Measurements from ENCODE around the gene ENAH.

Gene ENAH

DNA sequence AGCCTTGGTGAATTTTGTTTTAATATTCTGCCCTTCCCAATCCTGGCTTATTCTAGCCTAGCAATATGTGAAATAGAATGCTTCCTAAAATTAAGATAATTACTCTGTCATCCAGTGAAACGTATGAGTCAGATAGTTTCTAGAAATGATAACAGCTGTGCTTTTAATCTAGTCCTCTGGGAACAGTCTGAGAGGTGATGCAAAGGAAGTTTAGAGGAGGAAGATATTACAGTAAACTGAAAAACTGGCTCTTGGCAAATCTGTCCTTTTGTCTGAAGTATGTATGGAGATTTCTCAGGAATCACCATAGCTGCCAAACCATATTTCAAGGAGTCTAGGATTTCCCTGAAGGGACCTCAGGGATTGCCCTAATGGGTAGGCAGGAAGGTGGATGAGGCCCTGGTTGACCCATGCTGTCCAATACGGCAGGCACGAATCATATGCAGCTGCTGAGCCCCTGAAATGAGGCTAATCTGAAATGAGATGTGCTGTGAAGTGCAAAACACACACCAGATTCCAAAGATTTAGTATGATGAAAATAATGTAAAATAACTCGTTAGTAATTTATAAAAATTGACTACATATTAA, 154.3 kb downstream of the ENAH start:
- DNase-seq (ENCODE audit: low read depth, low spot score), result no peak

GRCh38 chr1:225494789-225495359, 158.0 kb downstream of the ENAH start:
- no peak for DNase-seq (ENCODE audit: low read depth, low spot score)

DNA sequence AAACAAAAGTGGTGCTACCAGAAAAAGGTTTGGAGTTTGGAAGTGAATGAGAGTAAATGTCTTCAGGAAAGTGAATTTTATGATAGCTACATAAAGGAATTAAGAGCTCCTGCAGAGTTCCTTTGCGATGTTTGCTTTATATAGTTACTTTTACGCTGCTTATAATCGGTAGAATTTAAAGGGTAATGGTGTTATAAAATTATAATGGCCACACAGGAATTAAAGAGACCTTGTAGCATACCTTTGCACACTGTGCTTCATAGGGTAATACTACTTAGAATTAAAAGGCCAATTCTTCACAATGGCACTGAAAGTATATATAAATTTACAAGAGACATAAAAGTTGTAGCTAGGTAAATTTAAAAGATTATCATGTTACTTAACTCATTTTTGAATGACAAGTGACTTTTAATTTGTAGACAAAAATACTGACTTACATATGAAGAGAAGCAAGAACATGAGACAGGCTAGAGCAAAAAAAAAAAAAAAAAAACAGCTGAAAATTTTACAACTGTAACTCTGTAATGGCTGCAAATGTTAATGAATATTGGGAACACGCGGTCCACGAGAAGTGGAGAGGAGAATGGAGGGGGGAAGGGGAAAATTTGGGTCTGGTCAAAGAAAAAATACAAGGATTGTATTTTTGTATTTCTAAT, 159.2 kb downstream of the ENAH start:
- DNase-seq (ENCODE audit: low read depth, low spot score), result no peak

- DNase-seq (ENCODE audit: low read depth, low spot score), result no peak
Observed at GRCh38 chr1:225488676-225489075, 164.2 kb downstream of the ENAH start.

DNA sequence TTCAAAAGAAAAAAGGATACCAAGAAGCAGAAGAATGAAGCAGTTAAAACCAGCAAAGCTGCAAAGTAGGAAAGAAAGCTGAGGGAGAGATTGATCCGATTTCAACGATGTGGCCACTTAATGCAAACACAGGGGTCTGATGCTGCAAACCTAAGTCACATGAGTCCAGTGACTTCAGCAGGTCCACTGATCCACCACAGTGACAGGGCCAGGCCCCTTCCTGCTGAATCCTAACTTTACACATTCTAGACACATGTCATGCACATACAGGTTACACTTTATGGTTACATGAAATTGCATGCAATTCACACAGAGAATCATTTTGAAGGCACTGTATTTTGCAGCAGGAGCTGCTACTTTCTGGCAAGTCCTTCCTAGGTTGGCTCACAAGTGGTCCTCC, 166.1 kb downstream of the ENAH start:
- no peak for DNase-seq (ENCODE audit: low read depth, low spot score)

- DNase-seq (ENCODE audit: low read depth, low spot score), result no peak
Observed at GRCh38 chr1:225485991-225486530, 166.9 kb downstream of the ENAH start.

- no peak for DNase-seq (ENCODE audit: low read depth, low spot score)
Observed at GRCh38 chr1:225485226-225485625, 167.7 kb downstream of the ENAH start.

DNA sequence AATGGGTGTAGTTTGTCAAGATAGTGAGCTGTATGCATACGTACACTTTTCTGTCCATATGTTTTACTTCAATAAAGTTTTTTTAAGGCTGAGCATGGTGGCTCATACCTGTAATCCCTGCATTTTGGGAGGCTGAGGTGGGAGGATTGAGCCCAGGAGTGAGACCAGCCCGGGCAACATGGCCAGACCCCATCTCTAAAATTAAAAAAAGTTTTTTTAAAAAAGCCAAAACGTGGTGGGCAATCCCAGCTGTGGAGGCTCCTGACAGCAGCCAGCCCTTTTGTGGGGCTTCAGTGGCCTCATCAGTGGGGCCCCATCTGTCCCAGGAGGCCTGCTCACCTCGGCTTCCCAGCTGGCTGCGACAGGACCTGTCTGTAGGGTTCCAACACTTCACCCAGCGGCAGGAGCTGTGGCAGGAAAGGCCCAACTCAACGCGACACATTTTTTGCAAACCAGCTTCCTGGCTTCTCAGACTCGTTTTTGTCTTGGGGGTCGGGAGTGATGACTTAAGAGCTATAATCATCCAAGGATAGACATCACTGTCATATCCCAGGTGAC, 168.2 kb downstream of the ENAH start:
- no peak for DNase-seq (ENCODE audit: low read depth, low spot score)

DNA sequence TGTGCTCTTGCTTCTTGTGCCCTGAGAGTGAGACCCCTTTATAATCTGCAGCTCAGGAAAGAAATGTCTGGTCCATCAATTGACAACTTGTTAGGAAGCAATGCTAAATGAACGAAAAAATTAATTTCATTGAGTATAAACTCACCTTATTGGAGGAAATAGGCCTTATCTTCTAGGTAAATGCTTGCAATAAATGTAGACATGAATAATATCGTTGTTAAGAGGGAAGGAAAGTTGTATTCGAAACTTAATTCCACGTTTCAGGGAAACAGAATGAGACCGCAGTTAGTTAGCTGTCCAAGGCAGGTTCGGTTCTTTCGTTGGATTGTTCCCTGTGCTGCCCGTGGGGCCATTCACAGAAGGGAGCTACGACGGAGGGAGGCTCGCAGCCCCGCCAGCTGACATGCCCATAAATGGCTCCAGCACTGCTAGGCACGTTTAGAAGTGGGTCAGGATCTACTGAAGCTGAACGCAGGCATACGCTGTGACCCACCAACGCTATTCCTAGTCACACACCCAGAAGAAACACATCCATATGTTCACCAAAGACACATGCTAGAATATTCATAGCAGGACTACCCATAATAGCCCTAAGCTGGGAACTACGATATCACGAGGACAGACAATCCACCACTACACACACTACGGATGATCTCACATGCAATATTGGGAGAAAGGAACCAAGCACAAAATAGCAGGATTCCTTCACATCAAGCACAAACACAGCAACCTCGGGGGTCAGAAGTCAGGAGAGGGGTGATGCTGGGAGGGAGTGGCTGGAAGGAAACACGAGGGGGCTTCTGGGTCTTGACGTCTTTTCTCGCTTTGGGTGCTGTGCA, 168.9 kb downstream of the ENAH start:
- DNase-seq (ENCODE audit: low read depth, low spot score), result no peak

GRCh38 chr1:225482421-225482950, 170.4 kb downstream of the ENAH start:
- peak; percentile 84 for DNase-seq (ENCODE audit: low read depth, low spot score)

DNA sequence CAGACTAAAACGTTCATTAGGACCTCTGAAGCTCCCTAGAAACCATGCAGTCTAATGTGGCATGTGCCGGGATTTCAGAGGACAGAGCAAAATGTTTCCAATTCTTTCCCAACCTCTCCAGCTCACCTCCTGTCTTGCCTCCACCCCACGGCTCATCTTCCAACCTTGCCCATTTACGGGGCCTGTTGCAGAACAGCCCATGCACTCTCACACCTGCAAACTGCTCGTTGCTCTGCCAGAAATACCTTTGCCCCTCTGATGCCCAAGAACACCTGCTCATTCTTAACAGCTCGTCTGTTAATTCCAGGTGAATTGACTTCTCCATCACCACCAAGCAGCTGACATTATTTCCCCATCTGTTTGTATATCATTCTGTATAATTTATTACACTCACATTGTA, 171.2 kb downstream of the ENAH start:
- DNase-seq (ENCODE audit: low read depth, low spot score), result no peak

DNA sequence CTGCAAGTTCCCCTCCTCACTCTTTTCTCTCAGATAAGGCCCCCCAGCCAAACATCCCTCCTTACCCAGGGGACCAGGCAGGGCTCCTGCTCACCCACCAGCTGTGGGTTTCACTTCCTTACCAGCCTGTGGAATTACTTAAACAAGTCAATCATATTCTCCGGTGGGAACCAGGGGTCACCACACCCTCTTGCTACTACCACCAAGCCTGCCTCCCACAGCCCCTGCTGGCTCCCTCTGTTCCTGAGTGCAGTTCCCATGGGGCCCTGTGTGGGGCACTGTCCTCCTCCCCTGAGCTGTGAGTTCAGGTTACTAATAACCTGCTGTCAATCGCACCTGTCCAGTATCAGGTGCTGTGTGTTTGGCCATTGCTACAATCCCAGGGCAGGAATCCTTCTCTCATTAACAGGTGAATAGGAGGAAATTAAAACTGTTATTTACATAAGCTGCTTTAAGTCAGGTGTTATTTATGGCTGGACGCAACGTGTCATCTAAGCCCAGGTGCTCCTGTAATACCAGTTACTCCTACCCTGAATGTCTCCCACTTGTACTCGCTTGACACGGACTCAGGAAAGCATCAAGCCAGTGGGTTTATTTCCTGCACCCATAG, 172.0 kb downstream of the ENAH start:
- DNase-seq (ENCODE audit: low read depth, low spot score), result peak; percentile 61

- no peak for DNase-seq (ENCODE audit: low read depth, low spot score)
Observed at GRCh38 chr1:225479996-225480720, 172.8 kb downstream of the ENAH start.

DNA sequence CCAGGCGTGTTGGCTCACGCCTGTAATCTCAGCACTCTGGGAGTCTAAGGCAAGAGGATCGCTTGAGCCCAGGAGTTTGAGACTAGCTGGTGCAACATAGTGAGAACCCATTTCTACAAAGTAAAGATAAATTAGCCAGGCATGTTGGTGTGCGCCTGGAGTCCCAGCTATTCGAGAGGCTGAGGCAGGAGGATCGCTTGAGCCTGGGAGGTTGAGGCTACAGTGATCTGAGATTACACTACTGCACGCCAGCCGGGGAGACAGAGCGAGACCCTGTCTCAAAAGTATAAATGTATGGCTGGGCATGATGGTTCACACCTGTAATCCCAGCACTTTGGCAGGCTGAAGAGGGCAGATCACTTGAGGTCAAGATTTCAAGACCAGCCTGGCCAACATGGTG, 173.6 kb downstream of the ENAH start:
- DNase-seq (ENCODE audit: low read depth, low spot score), result no peak

GRCh38 chr1:225477296-225477911, 175.5 kb downstream of the ENAH start:
- DNase-seq (ENCODE audit: low read depth, low spot score), result no peak

GRCh38 chr1:225476538-225476988, 176.4 kb downstream of the ENAH start:
- DNase-seq (ENCODE audit: low read depth, low spot score), result no peak

DNA sequence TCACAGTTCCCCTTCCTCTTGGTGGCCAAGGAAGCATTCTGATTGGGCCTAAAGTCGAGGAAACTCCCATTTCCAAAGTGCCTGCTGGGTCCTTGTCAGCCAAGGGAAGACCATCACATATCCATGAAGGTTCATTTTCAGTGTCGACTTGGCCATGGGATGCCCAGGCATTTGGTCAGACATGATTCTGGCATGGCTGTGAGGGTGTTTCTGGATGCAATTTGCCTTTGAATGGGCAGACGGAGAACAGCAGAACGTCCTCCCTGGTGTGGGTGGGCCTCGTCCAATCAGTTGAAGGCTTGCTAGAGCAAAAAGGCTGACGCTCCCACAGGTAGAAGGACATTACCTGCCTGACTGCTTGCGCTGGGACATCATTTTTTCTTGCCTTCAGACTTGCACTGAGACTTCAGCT, 176.8 kb downstream of the ENAH start:
- no peak for DNase-seq (ENCODE audit: low read depth, low spot score)

DNA sequence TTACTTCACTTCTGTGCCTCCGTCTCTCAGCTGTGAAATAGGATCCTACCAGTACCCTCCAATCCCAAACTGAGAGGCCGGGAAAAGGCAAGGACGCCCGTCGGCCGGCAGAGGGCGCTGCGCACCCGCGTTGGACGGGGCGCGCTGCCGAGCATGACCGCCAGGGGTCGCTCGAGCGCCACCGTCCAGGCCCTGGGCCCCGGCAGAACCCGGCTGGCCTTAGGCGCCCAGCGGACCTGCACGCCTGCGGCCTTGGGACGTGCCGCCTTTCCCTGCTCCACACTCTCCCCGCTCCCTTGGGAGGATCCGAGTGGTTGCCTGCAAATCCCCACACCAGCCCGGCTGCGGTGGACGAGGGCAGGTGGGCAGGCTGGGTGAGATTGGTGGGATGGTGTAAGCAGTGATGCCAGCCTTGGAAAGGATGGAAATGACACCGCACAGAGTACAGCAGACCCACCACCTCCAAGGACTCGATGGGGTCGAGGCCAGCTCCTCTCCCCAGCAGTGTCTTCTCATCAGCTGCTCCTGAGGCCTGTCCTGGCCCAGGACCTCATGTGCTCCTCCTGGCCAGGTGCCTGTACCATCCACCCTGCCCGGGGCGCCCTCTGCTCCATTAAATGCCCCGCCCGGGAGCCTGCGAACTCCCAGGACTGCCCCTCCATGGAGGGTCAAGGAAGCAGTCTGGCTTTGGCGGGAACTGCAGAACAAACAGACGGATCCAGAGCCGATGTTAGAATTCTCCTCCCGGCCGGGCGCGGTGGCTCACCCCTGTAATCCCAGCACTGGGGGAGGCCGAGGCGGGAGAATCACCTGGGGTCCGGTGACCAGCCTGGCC, 177.7 kb downstream of the ENAH start:
- peak; percentile 87 for DNase-seq (ENCODE audit: low read depth, low spot score)

DNA sequence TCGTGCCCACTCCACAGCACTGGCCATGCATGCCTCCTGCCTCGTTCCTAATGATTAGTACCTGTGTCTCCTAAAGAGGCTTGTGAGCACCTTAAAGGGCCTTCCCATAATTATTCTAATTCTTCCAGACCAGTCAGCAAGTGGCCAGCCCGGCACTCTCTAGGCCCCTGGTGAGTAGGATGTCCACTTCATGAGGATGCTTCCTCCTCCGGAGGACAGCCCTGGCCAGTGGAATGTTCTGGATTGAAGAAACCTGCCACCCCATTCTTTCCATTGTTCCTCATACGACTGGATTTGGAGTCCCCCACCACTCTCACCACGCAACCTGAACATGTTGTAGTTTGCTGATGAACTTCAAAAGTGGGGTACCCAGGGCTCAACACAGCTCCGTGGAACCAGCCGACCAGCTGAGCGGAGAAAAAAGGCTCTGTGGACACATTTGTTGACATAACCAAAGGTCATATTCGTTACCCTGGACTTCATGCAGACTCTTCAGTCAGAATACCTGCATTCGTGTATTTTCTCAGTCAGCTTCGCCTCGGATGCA, 178.4 kb downstream of the ENAH start:
- no peak for DNase-seq (ENCODE audit: low read depth, low spot score)
